ENCODE results near the gene C15orf62. TPM values are rescaled to one million over a fixed set of nuclear protein-coding genes. Genes with fewer than 3 reads are reported as not detected.

C15orf62 gene
- total RNA-seq, 2 experiments from 2014 or later: 0.25 to 0.44 TPM

GRCh38 chr15:40750885-40751284 is 18.9 kb upstream of the C15orf62 start:
- POLR2A ChIA-PET: interaction anchor here (0.6 to 1.0 kb wide), 2 partner anchors 14 to 26 kb away, joined by 3 read pairs; no protein-coding TSS in a partner anchor
- CTCF ChIA-PET: no interaction called here

- POLR2A ChIA-PET: no interaction called here
- CTCF ChIA-PET: interaction anchor here (1.0 kb wide), 1 partner anchor 31 kb away, joined by 4 read pairs; no protein-coding TSS in a partner anchor
Measured at GRCh38 chr15:40751745-40752144, 18.0 kb upstream of the C15orf62 start.

GRCh38 chr15:40754574-40754882 is 15.3 kb upstream of the C15orf62 start:
- ChIA-PET POLR2A (interaction anchor here (0.7 kb wide), 1 partner anchor 61 kb away, joined by 4 read pairs; no protein-coding TSS in a partner anchor), CTCF (interaction anchor here (0.7 kb wide), 1 partner anchor 28 kb away, joined by 3 read pairs; no protein-coding TSS in a partner anchor)

- CTCF ChIA-PET: interaction anchor here (0.7 kb wide), 1 partner anchor 27 kb away, joined by 3 read pairs; no protein-coding TSS in a partner anchor
Measured at GRCh38 chr15:40754883-40755811, 14.6 kb upstream of the C15orf62 start, which contains the start of gene RMDN3. RMDN3 (minus strand) TSS chr15:40755254; CDS start chr15:40754783, 471 bp downstream.

GRCh38 chr15:40755812-40756208 is 14.0 kb upstream of the C15orf62 start:
- ChIA-PET POLR2A (interaction anchor here (1.0 kb wide), 1 partner anchor 11 kb away, joined by 4 read pairs; no protein-coding TSS in a partner anchor), CTCF (no interaction called here)

More at GRCh38 chr15:40754883-40755811, 14.6 kb upstream of the C15orf62 start, which contains the start of gene RMDN3:
- POLR2A ChIA-PET: no interaction called here

- ChIA-PET POLR2A (interaction anchor here (0.6 to 1.0 kb wide), 2 partner anchors 13 to 69 kb away, joined by 3 to 4 read pairs; no protein-coding TSS in a partner anchor), CTCF (no interaction called here)
Measured at GRCh38 chr15:40756938-40757337, 12.8 kb upstream of the C15orf62 start.

GRCh38 chr15:40759961-40760360 is 9.8 kb upstream of the C15orf62 start:
- ChIA-PET POLR2A (no interaction called here), CTCF (interaction anchor here (1.1 kb wide), 1 partner anchor 23 kb away, joined by 3 read pairs; no protein-coding TSS in a partner anchor)

- CTCF ChIA-PET: interaction anchor here (0.9 to 3.5 kb wide), 3 partner anchors 19 to 194 kb away, joined by 3 to 10 read pairs (median 4); partner anchors contain the start of gene RPUSD2
- POLR2A ChIA-PET: interaction anchor here (0.7 to 3.5 kb wide), 5 partner anchors 19 to 68 kb away, joined by 3 to 20 read pairs (median 4); partner anchors contain the start of genes DNAJC17, RAD51 and ZFYVE19
Measured at GRCh38 chr15:40762919-40763800, 6.6 kb upstream of the C15orf62 start.

- CTCF ChIA-PET: interaction anchor here (0.9 to 3.5 kb wide), 7 partner anchors 11 to 195 kb away, joined by 3 to 10 read pairs (median 4); partner anchors contain the start of gene RPUSD2
- POLR2A ChIA-PET: interaction anchor here (0.7 to 3.5 kb wide), 7 partner anchors 13 to 143 kb away, joined by 3 to 20 read pairs (median 3); partner anchors contain the start of genes DNAJC17, RAD51 and ZFYVE19
Measured at GRCh38 chr15:40763801-40764628, 5.8 kb upstream of the C15orf62 start, which contains the start of gene GCHFR. GCHFR (plus strand) TSS chr15:40764068; CDS start chr15:40764181, 113 bp downstream.

- ChIA-PET POLR2A (interaction anchor here (0.7 to 3.5 kb wide), 5 partner anchors 14 to 143 kb away, joined by 3 to 20 read pairs (median 3); partner anchors contain the start of gene RAD51), CTCF (interaction anchor here (1.2 to 3.5 kb wide), 7 partner anchors 10 to 195 kb away, joined by 3 to 10 read pairs (median 4); partner anchors contain the start of genes RPUSD2 and VPS18)
Measured at GRCh38 chr15:40764629-40765103, 5.1 kb upstream of the C15orf62 start.

- CTCF ChIA-PET: interaction anchor here (1.2 to 3.5 kb wide), 4 partner anchors 10 to 177 kb away, joined by 3 to 10 read pairs (median 5); no protein-coding TSS in a partner anchor
- POLR2A ChIA-PET: interaction anchor here (1.7 to 3.5 kb wide), 2 partner anchors 16 to 71 kb away, joined by 3 to 20 read pairs; partner anchors contain the start of gene RAD51
Measured at GRCh38 chr15:40766194-40766815, 3.5 kb upstream of the C15orf62 start.

GRCh38 chr15:40766906-40767837 is 2.6 kb upstream of the C15orf62 start:
- POLR2A ChIA-PET: interaction anchor here (3.5 kb wide), 1 partner anchor 72 kb away, joined by 20 read pairs; the partner anchor contains the start of gene RAD51
- CTCF ChIA-PET: interaction anchor here (0.9 to 3.5 kb wide), 2 partner anchors 15 to 19 kb away, joined by 3 to 10 read pairs; no protein-coding TSS in a partner anchor

GRCh38 chr15:40767838-40768500 is 1.8 kb upstream of the C15orf62 start:
- POLR2A ChIA-PET: interaction anchor here (0.6 kb wide), 1 partner anchor 10 kb away, joined by 3 read pairs; no protein-coding TSS in a partner anchor

GRCh38 chr15:40768521-40769273 is 1.1 kb upstream of the C15orf62 start:
- ChIA-PET POLR2A (interaction anchor here (1.6 kb wide), 1 partner anchor 25 kb away, joined by 4 read pairs; no protein-coding TSS in a partner anchor), CTCF (interaction anchor here (0.6 to 2.0 kb wide), 3 partner anchors 14 to 44 kb away, joined by 3 to 9 read pairs (median 4); no protein-coding TSS in a partner anchor)

More at GRCh38 chr15:40767838-40768500, 1.8 kb upstream of the C15orf62 start:
- CTCF ChIA-PET: interaction anchor here (0.9 to 1.5 kb wide), 2 partner anchors 14 to 20 kb away, joined by 3 to 9 read pairs; no protein-coding TSS in a partner anchor

Data from activated CD8-positive, alpha-beta memory T cell treated with anti-CD3 and anti-CD28 coated beads for 36 hours (primary cell).